ENCODE data around the gene PIGL.
"Not testable (repeated sequence)": the region's sequence is repeated elsewhere in the genome, so short reads cannot be mapped to it uniquely, and the experiment has no call there.

The PIGL gene

GRCh38 chr17:16216341-16217001 is 539 bp upstream of the PIGL start:
- not testable (repeated sequence) for DNase-seq

DNA sequence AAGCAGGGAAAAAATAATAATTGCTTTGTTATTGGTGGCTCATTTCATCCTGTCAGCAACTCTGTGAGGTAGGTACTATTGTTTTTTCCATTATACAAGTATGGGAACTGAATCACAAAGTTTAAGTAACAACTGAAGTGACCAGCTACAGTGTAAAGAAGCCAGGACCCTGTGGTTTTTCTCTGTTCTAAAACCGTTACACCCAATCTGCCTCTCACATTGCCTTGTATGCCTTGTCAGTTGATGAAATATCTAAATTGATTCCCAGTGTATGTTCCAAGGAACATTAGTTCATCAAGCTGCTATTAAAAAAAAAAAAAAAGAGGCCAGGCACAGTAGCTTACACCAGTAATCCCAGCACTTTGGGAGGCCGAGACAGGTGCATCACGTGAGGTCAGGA is 5.4 kb downstream of the PIGL start:
- DNase-seq: no peak

DNA sequence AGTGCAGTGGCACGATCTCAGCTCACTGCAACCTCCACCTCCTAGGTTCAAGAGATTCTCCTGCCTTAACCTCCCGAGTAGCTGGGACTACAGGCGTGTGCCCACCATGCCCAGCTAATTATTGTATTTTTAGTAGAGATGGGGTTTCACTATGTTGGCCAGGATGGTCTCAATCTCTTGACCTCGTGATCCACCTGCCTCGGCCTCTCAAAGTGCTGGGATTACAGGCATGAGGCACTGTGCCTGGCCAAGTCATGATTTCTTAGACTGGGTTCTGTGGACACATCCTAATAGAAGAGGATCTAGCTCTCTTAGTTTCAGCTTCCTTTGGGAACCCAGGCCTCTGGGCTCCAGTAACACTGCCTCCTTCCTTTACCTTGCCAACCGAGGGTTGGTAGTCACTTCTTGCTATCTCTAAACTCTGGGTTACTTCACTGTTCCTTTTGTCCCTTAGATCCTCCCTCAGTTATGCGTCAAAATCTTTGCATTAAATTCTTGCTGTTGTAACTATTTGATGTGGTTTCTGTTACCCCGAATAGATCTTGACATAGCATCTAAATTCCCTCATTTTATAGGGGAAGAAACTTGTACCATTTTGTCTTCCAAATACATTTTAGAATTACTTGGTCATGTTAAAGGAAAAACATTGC is 13.0 kb downstream of the PIGL start:
- not testable (repeated sequence) for DNase-seq

- no peak for DNase-seq
These were observed 15.4 kb downstream of the PIGL start for GRCh38 chr17:16232391-16232790.

DNA sequence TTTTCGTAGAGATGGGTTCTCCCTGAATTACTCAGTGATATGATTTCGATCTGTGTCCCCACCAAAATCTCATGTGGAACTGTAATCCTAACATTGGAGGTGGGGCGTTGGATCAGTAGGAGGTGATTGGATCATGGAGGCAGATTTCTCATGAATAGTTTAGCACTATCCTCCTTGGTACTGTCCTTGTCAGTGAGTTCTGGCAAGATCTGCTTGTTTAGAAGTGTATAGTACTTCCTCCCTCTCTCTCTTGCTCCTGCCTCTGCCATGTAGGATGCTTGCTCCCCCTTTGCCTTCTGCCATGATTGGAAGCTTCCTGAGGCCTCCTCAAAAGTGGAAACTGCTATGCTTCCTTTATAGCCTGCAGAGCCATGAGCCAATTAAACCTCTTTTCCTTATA is 22.9 kb downstream of the PIGL start:
- DNase-seq: no peak

DNA sequence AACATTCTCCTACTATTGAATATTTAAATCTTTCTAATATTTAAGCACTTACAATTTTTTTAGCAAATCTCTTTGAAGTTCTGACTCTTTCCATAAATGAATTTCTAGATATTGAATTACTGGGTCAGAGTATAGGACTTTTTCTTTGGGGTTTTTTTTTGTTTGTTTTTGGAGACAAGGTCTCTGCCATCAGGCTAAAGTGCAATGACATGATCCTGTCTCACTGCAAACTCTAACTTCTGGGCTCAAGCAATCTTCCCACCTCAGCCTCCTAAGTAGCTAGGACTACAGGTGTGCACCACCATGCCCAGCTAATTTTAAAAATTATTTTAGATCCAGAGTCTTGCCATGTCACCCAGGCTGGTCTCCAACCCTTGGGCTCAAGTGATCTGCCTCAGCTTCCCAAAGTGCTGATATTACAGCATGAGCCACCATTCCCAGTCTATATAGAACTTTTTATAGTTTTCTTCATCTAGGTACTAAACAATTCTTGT is 24.9 kb downstream of the PIGL start:
- no peak for DNase-seq

GRCh38 chr17:16243385-16243784 is 26.4 kb downstream of the PIGL start:
- DNase-seq: no peak

GRCh38 chr17:16243801-16244567 is 27.0 kb downstream of the PIGL start:
- DNase-seq: no peak

DNA sequence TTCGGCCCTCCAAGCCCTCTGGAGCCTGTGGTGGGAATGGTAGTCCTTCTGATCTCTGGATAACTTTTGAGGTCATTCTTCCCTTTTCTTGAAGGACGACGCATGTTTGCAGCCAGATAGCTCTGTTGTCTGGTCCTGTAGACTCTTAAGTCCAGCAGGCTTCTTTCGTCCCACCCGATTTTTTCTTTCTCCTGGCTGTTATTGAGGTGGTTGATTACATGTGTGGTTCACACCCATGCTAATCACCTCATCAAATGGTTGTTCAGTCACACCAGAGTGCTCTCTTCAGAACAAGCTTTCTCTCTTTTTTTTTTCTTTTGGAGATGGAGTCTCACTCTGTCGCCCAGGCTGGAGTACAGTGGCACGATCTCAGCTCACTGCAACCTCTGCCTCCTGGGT is 30.6 kb downstream of the PIGL start:
- no peak for DNase-seq

GRCh38 chr17:16250635-16251034 is 33.6 kb downstream of the PIGL start:
- no peak for DNase-seq

- DNase-seq: no peak
These were observed 34.0 kb downstream of the PIGL start for GRCh38 chr17:16251043-16251442.

DNA sequence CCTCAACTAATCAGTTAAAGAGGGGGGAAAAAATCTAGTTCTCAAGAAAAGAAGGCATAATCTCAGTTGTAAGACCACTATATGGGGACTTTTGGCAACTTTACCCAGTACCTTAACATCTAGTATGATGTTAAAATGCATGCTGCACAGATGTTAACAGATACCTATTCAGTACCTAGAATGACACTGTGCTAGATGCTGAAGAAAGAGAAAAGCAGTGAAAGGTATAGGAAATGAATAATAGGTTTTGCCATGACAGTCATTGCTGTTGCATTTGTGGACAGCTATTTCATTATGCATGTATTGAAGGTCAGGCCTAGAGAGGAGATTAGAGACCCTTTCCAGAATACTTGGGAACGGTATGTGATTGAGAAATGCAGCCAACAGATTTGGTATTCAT is 34.5 kb downstream of the PIGL start:
- DNase-seq: no peak

DNA sequence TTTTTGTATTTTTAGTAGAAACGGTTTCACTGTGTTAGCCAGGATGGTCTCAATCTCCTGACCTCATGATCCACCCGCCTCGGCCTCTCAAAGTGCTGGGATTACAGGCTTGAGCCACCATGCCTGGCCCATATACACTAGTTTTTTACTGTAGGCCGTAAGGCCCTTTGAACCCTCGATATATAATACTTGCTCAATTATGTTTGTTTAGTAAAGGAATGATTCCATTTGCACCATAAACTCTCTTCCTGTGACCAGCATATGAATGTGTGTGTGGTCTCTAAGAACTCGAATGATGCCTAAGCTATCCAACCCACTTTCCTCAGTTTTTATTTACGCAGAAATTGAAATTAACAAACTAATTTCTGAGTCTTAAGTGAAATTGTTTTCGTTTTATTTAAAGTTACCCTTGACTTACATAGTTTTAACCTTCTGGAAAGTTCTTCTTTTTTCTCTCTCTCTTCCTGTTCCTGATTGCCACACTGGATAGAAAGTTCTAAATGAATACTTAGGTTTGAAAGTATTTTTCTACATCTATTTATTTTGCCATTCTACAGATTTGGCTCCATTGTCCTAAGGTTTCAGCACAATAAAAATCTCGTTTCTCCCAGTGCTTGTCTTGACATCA is 37.9 kb downstream of the PIGL start:
- DNase-seq: no peak

GRCh38 chr17:16255481-16255921 is 38.5 kb downstream of the PIGL start:
- DNase-seq: peak in 46 of 56 donors; percentile 5 to 79 (median 38)

GRCh38 chr17:16258901-16259300 is 41.9 kb downstream of the PIGL start:
- no peak for DNase-seq

- no peak for DNase-seq
These were observed 42.9 kb downstream of the PIGL start for GRCh38 chr17:16259926-16260325.

GRCh38 chr17:16261049-16261448 is 44.0 kb downstream of the PIGL start:
- DNase-seq: no peak

DNA sequence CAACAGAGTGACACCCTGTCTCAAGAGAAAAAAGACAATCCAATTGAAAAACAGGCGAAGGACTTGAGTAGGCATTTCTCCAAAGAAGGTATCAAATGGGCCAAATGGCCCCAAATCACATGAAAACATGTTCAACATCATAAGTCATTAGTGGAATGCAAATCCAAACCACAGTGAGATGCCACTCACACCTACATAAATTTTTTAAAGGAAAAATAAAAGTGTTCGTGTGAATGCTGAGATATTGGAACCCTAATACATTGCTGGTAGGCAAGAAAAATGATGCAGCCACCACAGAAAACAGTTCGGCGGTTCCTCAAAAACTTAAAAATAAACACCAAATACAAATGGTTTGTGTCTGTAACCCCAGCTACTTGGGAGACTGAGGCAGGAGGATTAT is 45.2 kb downstream of the PIGL start:
- DNase-seq: no peak

DNA sequence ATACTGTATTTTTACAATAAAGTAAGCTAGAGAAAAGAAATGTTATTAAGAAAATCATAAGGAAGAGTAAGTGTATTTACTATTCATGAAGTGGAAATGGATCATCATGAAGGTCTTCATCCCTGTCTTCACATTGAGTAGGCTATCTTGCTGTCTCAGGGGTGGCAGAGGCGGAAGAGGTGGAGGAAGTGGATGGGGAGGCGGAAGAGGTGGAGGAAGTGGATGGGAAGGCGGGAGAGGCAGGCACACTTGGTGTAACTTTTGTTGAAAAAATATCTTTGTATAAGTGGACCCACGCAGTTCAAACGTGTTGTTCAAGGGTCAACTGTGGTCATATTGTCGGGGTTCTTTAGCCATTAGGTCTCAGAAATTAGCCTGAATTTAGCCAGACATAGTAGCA is 50.2 kb downstream of the PIGL start:
- DNase-seq: no peak

DNA sequence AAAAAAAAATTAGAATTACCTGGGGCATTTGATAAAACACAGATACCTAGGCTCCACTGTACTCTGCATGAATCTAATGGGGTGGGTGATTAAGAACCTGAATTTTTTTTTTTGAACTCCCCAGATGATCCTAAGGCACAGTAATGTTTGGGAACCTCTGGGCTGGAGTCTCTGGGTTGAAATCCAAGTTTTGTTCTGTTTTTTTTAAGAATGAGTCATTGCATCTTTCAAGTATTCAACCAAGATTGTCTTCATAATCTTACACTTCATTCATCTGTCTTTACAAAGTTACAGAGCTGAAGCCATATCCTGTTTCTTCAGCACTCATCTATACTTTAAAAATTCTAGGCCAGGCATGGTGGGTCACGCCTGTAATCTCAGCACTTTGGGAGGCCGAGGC is 52.6 kb downstream of the PIGL start:
- no peak for DNase-seq

- no peak for DNase-seq
These were observed 55.3 kb downstream of the PIGL start for GRCh38 chr17:16272111-16272840.
